ENCODE results near the gene TIMM8A.

DNA sequence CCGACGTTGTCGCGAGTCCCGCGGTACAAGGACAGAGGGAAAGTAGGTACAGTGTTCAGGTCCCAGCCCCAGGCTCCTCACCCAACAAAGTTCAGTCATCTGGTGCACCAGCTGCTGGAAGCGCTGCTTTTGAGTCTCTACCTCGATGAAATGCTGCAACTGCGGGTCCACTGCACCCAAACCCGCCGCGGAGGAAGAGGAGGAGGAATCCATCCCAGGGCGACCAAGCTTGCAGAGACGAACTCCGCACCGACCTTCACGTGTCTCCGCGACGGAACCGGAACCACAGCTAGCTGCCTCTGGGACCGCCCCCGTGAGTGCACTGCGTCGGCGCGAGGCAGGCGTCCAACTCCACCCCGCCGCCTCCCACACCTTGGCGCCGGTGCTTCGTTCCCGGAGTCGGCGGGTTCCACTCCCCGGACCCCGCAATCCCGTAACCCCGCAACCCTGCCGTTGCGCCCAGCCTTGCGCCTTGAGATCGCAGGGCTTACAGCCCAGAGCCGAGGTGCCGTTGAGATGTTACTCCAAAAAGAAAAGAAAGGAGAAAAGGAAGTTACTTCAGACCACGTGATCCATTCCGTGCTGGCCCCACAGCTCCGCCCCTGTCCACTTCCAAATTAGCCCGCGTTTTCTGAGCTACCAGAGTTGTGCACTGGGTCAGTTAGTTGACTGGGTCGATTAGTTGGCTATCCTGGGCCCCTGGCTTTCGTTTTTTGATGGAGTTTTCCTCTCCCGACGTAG lies at the start of gene TIMM8A:
- TF ChIP-seq, protein P1, sequence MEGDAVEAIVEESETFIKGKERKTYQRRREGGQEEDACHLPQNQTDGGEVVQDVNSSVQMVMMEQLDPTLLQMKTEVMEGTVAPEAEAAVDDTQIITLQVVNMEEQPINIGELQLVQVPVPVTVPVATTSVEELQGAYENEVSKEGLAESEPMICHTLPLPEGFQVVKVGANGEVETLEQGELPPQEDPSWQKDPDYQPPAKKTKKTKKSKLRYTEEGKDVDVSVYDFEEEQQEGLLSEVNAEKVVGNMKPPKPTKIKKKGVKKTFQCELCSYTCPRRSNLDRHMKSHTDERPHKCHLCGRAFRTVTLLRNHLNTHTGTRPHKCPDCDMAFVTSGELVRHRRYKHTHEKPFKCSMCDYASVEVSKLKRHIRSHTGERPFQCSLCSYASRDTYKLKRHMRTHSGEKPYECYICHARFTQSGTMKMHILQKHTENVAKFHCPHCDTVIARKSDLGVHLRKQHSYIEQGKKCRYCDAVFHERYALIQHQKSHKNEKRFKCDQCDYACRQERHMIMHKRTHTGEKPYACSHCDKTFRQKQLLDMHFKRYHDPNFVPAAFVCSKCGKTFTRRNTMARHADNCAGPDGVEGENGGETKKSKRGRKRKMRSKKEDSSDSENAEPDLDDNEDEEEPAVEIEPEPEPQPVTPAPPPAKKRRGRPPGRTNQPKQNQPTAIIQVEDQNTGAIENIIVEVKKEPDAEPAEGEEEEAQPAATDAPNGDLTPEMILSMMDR (IDR thresholded peaks at IDR 0.05; ENCODE audit: insufficient read depth, low read depth, low read length) = no peak
- no peak for TF ChIP-seq EZH2 (IDR thresholded peaks at IDR 0.05; ENCODE audit: insufficient read depth, low read length)
